ENCODE results near the gene LIN28B.

The LIN28B gene

GRCh38 chr6:105078386-105078708, 121.4 kb downstream of the LIN28B start:
- Histone ChIP-seq H3K9me3 (ENCODE audit: control insufficient read depth, insufficient read depth, low read depth, low read length) (no peaks in the 10 kb centered on the region), H3K4me1 (ENCODE audit: control insufficient read depth, insufficient read depth, low read length) (peaks cover 4% of the 10 kb centered on the region; the same call in 1 of the 2 replicates), H3K27ac (ENCODE audit: extremely low read depth, low read depth, low read length) (no peak overlapping the region), H3K36me3 (ENCODE audit: control insufficient read depth in 2 of 2, insufficient read depth in 1 of 2, low read length in 2 of 2) (peaks cover 0 to 13% of the 10 kb centered on the region in 2 experiments; a peak in 1 of 3 replicates), H3K4me3 (ENCODE audit: low read depth, low read length) (no peak overlapping the region)
- no peak for TF ChIP-seq PRDM10 (tag by site-specific recombination; IDR thresholded peaks at IDR 0.05)
- TF ChIP-seq ZNF112 (tag by site-specific recombination; IDR thresholded peaks at IDR 0.05), result no peak
- TF ChIP-seq KLF1 (tag by site-specific recombination; IDR thresholded peaks at IDR 0.05), result no peak
- no peak for TF ChIP-seq ZNF776 (tag by site-specific recombination; IDR thresholded peaks at IDR 0.05; ENCODE audit: borderline replicate concordance)
- no peak for TF ChIP-seq GLI2 (tag by site-specific recombination; IDR thresholded peaks at IDR 0.05; ENCODE audit: borderline replicate concordance, low read depth)
- no peak for TF ChIP-seq ZSCAN23 (tag by site-specific recombination; IDR thresholded peaks at IDR 0.05)
- no peak for TF ChIP-seq ZNF626 (tag by site-specific recombination; IDR thresholded peaks at IDR 0.05)
- TF ChIP-seq ZNF549 (tag by site-specific recombination; IDR thresholded peaks at IDR 0.05), result no peak
- TF ChIP-seq HOXA7 (CRISPR knock-in tag; IDR thresholded peaks at IDR 0.05; ENCODE audit: borderline replicate concordance), result no peak
- TF ChIP-seq KLF10 (tag by site-specific recombination; IDR thresholded peaks at IDR 0.05), result no peak
- no peak for TF ChIP-seq ZNF121 (tag by site-specific recombination; IDR thresholded peaks at IDR 0.05)
- TF ChIP-seq ZNF768 (tag by site-specific recombination; IDR thresholded peaks at IDR 0.05), result no peak
- TF ChIP-seq PATZ1 (tag by site-specific recombination; IDR thresholded peaks at IDR 0.05), result no peak
- no peak for TF ChIP-seq ZNF610 (tag by site-specific recombination; IDR thresholded peaks at IDR 0.05; ENCODE audit: borderline replicate concordance)
- TF ChIP-seq PRDM6 (tag by site-specific recombination; IDR thresholded peaks at IDR 0.05), result no peak
- no peak for TF ChIP-seq YY2 (tag by site-specific recombination; IDR thresholded peaks at IDR 0.05)
- TF ChIP-seq ZBTB26 (tag by site-specific recombination; optimal IDR thresholded peaks at IDR 0.05), result no peak
- CTCF ChIA-PET, result interaction anchor here (0.6 to 5.1 kb wide), 39 partner anchors 9 to 732 kb away, joined by 3 to 47 read pairs (median 4); partner anchors contain the start of genes LIN28B and PREP
- POLR2A ChIA-PET, result interaction anchor here (0.9 kb wide), 1 partner anchor 123 kb away, joined by 3 read pairs; no protein-coding TSS in a partner anchor

All from HEK293 (cell line).